SU-DHL-6 (cell line): Measurements from ENCODE around the gene ASH1L.
"Not testable (repeated sequence)": the region's sequence is repeated elsewhere in the genome, so short reads cannot be mapped to it uniquely, and the experiment has no call there.

Experiments
- H2AFZ ChIP-seq: fragments of 200-600 bp; sonication (generic); 2 replicates; pipeline ENCODE4 v1.6.1; 2014; ENCODE audit warnings: low read depth, mild to moderate bottlenecking, moderate library complexity, mixed read lengths, antibody characterized with exemption, low read length; ENCODE audit not compliant: severe bottlenecking
- H3F3A ChIP-seq: fragments of 200-600 bp; shearing (Covaris generic); 2 replicates; pipeline ENCODE4 v1.6.0; 2016; ENCODE audit warnings: antibody characterized with exemption, mild to moderate bottlenecking; ENCODE audit not compliant: insufficient read depth
- H3K27ac ChIP-seq: fragments of 200-600 bp; sonication (generic); 2 replicates; pipeline ENCODE4 v1.5.1; 2016; ENCODE audit warnings: low read depth, mild to moderate bottlenecking, low read length, moderate library complexity, mixed read lengths
- H3K27me3 ChIP-seq: fragments of 200-600 bp; sonication (generic), shearing (Covaris generic); 2 replicates; pipeline ENCODE4 v1.6.0; 2014; ENCODE audit warnings: mild to moderate bottlenecking, low read length
- H3K36me3 ChIP-seq: fragments of 200-600 bp; sonication (generic); 2 replicates; pipeline ENCODE4 v1.6.1; 2014; ENCODE audit warnings: mild to moderate bottlenecking, low read length, mixed read lengths
- H3K4me2 ChIP-seq: fragments of 300-600, 200-600 bp; shearing (Covaris generic), sonication (generic); 2 replicates; pipeline ENCODE4 v1.6.0; 2014; ENCODE audit warnings: low read length, low read depth, mild to moderate bottlenecking; ENCODE audit not compliant: poor library complexity, severe bottlenecking
- H3K4me3 ChIP-seq: fragments of 200-600 bp; sonication (generic); 2 replicates; pipeline ENCODE4 v1.5.1; 2014; ENCODE audit warnings: antibody characterized with exemption, low read length, mild to moderate bottlenecking, mixed read lengths; ENCODE audit not compliant: insufficient read depth, poor library complexity, severe bottlenecking
- H3K79me2 ChIP-seq: fragments of 200-600 bp; sonication (generic); 2 replicates; pipeline ENCODE4 v1.6.1; 2014; ENCODE audit warnings: mild to moderate bottlenecking, low read length, moderate library complexity; ENCODE audit not compliant: insufficient read depth
- H3K9ac ChIP-seq: fragments of 200-600 bp; sonication (generic); 2 replicates; pipeline ENCODE4 v1.7.0; 2014; ENCODE audit warnings: mild to moderate bottlenecking, low read length
- H3K9me2 ChIP-seq: fragments of 200-600 bp; sonication (generic); replicated peaks from 2 replicates; pipeline ENCODE4 v1.6.1; 2014; ENCODE audit warnings: low read length; ENCODE audit not compliant: insufficient read depth
- H3K9me3 ChIP-seq: fragments of 200-600 bp; sonication (generic); 2 replicates; pipeline ENCODE4 v1.6.1; 2014; ENCODE audit warnings: low read length, mixed read lengths; ENCODE audit not compliant: insufficient read depth
- H4K20me1 ChIP-seq: fragments of 200-600 bp; sonication (generic); 2 replicates; pipeline ENCODE4 v1.6.1; 2014; ENCODE audit warnings: low read depth, mild to moderate bottlenecking, antibody characterized with exemption, low read length, moderate library complexity, mixed read lengths
- EZH2phosphoT487 ChIP-seq: fragments of 200-600 bp; sonication (generic), shearing (Covaris generic); conservative IDR thresholded peaks from 2 replicates; pipeline ENCODE4 v1.6.1; 2018; ENCODE audit warnings: mild to moderate bottlenecking, antibody characterized with exemption, low read length, moderate library complexity, mixed read lengths
- TF ChIP-seq, protein P1 (sequence below): fragments of 200-600 bp; sonication (generic); IDR thresholded peaks from one replicate; pipeline ENCODE4 v1.5.1; 2017; ENCODE audit warnings: antibody characterized with exemption, mild to moderate bottlenecking, low read length, moderate library complexity; ENCODE audit not compliant: insufficient read depth, poor library complexity, severe bottlenecking

The ASH1L gene

GRCh38 chr1:155396874-155397476 lies 165.6 kb downstream of the ASH1L start:
- Histone ChIP-seq H3K9me3 (no peaks in the 10 kb centered on the region), H3K27ac (no peak overlapping the region), H4K20me1 (no peaks in the 10 kb centered on the region), H3K4me3 (no peak overlapping the region), H3K27me3 (no peaks in the 10 kb centered on the region), H3F3A (0 out of 2 replicates have a peak, but pooled peaks cover 2% of the 10 kb centered on the region), H3K9me2 (no peaks in the 10 kb centered on the region), H3K9ac (no peak overlapping the region), H2AFZ (no peak overlapping the region), H3K36me3 (peaks cover 43% of the 10 kb centered on the region), H3K79me2 (no peaks in the 10 kb centered on the region), H3K4me2 (no peak overlapping the region)
- no peak for TF ChIP-seq EZH2phosphoT487
- TF ChIP-seq, protein P1, sequence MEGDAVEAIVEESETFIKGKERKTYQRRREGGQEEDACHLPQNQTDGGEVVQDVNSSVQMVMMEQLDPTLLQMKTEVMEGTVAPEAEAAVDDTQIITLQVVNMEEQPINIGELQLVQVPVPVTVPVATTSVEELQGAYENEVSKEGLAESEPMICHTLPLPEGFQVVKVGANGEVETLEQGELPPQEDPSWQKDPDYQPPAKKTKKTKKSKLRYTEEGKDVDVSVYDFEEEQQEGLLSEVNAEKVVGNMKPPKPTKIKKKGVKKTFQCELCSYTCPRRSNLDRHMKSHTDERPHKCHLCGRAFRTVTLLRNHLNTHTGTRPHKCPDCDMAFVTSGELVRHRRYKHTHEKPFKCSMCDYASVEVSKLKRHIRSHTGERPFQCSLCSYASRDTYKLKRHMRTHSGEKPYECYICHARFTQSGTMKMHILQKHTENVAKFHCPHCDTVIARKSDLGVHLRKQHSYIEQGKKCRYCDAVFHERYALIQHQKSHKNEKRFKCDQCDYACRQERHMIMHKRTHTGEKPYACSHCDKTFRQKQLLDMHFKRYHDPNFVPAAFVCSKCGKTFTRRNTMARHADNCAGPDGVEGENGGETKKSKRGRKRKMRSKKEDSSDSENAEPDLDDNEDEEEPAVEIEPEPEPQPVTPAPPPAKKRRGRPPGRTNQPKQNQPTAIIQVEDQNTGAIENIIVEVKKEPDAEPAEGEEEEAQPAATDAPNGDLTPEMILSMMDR: no peak

DNA sequence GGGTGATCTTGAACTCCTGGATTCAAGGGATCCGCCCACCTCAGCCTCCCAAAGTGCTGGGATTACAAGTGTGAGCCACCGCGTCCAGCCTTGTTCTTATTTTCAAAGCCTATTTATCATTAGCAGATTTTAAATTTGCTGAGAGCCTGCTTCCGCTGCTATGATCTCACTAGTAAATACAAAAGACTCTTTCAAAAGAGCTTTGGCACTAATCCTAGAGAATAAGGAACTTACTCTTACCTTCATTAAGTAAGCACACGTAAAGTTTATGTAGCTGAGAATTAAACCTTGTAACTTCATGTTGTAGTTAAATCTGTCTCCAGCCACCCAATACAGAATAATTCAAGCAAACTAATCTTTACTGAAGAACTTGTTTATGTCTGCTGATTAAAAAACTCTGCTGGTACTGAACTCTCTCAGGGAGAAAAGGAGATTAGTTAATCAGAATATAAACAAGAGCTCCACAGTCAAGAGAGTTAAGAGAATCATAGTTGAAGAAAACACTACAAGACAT lies 169.6 kb downstream of the ASH1L start:
- H3K9me3 ChIP-seq: no peaks in the 10 kb centered on the region
- TF ChIP-seq, protein P1: no peak
- TF ChIP-seq EZH2phosphoT487: no peak
- H2AFZ ChIP-seq: no peak overlapping the region
- H3K4me3 ChIP-seq: no peak overlapping the region
- H3K4me2 ChIP-seq: no peak overlapping the region
- H3K27me3 ChIP-seq: no peaks in the 10 kb centered on the region
- no peaks in the 10 kb centered on the region for H4K20me1 ChIP-seq
- no peak overlapping the region for H3K27ac ChIP-seq
- H3K9ac ChIP-seq: no peak overlapping the region
- 0 out of 2 replicates have a peak, but pooled peaks cover 3% of the 10 kb centered on the region for H3F3A ChIP-seq
- no peaks in the 10 kb centered on the region for H3K79me2 ChIP-seq
- no peaks in the 10 kb centered on the region for H3K9me2 ChIP-seq
- H3K36me3 ChIP-seq: peaks cover 54% of the 10 kb centered on the region

DNA sequence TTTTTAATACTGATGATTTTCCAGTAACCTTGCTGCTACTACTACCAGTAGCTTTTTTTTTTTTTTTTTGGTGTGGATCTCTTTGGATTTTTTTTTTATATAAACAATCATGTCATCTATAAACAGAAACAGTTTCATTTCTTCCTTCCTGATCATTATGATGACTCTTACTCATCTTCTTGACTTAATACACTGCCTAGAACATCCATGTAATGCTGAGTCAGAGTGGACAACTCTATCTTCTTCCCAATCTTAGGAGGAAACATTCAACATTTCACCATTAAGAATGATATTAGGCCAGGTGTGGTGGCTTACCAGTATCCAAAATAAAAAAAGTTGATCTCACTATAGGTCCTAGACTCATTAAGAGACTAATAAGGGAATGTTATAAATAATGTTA lies 172.8 kb downstream of the ASH1L start:
- no peaks in the 10 kb centered on the region for H3K27me3 ChIP-seq
- peaks cover 43% of the 10 kb centered on the region; the same call in 1 of the 2 replicates for H3K36me3 ChIP-seq

DNA sequence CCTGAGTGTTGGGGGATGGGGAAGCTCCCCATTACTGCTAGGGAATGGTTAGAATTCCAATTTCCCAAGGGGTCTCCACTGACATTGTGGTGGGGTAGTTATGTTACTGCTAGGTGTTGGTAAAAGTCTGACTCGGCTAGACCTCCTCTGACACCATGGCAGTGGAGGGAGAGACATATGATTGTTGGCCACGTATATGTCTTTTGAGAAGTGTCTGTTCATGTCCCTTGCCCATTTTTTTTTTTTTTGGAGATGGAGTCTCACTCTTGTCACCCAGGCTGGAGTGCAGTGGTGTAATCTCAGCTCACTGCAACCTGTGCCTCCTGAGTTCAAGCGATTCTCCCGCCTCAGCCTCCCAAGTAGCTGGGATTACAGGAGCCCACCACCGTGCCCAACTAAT lies 176.8 kb downstream of the ASH1L start:
- H4K20me1 ChIP-seq, H3K4me3 ChIP-seq, H3K27ac ChIP-seq, H2AFZ ChIP-seq, H3K79me2 ChIP-seq, H3F3A ChIP-seq, H3K27me3 ChIP-seq, H3K4me2 ChIP-seq, H3K9me3 ChIP-seq, H3K9ac ChIP-seq, H3K9me2 ChIP-seq: not testable (repeated sequence)
- peaks cover 19% of the 10 kb centered on the region; the same call in 1 of the 2 replicates for H3K36me3 ChIP-seq

More for the DNA sequence above, 172.8 kb downstream of the ASH1L start:
- H3K27ac ChIP-seq: no peak overlapping the region
- no peaks in the 10 kb centered on the region for H3K79me2 ChIP-seq
- TF ChIP-seq EZH2phosphoT487: no peak
- TF ChIP-seq, protein P1: no peak
- no peak overlapping the region for H3K9ac ChIP-seq
- H3K9me3 ChIP-seq: no peaks in the 10 kb centered on the region
- H2AFZ ChIP-seq: no peak overlapping the region
- H3F3A ChIP-seq: 0 out of 2 replicates have a peak, but pooled peaks cover 3% of the 10 kb centered on the region
- H3K4me2 ChIP-seq: no peak overlapping the region
- no peaks in the 10 kb centered on the region for H4K20me1 ChIP-seq
- H3K4me3 ChIP-seq: no peak overlapping the region
- no peaks in the 10 kb centered on the region for H3K9me2 ChIP-seq
